GM12878 (cell line): ENCODE results near the gene PRSS56. TPM values are rescaled to one million over a fixed set of nuclear protein-coding genes. Genes with fewer than 3 reads are reported as not detected.
A peak's percentile ranks its signal among the peaks of the same experiment; 100 is the strongest.

Experiments
- BACH1 ChIP-seq: fragments of 450-650 bp; IDR thresholded peaks from 2 replicates; pipeline ENCODE4 v1.6.1; 2017; ENCODE audit warnings: mild to moderate bottlenecking, borderline replicate concordance
- BCL11A ChIP-seq: IDR thresholded peaks from 2 replicates; pipeline ENCODE4 v1.6.1; 2011; ENCODE audit warnings: low read depth, low read length
- CREB1 ChIP-seq: IDR thresholded peaks from 2 replicates; pipeline ENCODE4 v1.6.1; 2012; ENCODE audit warnings: low read depth, mild to moderate bottlenecking, inconsistent platforms
- EP300 ChIP-seq, 2 experiments: fragments of 150-350 bp in 1 of 2; IDR thresholded peaks; 2 replicates each; pipeline ENCODE4 v1.6.1; 2011 to 2012; ENCODE audit warnings: low read depth in 2 of 2, low read length in 2 of 2, borderline replicate concordance in 1 of 2, improper control_type of control experiment in 1 of 2, inconsistent platforms in 1 of 2; ENCODE audit not compliant: control insufficient read depth in 1 of 2
- HDGF ChIP-seq: fragments of 450-650 bp; IDR thresholded peaks from 2 replicates; pipeline ENCODE4 v1.6.1; 2016; ENCODE audit warnings: antibody characterized with exemption
- IKZF2 ChIP-seq, 2 experiments: fragments of 450-650 bp; IDR thresholded peaks; 2 replicates each; pipeline ENCODE4 v1.6.1; 2017; ENCODE audit warnings: mild to moderate bottlenecking in 2 of 2, moderate library complexity in 2 of 2
- MEF2B ChIP-seq: fragments of 450-650 bp; IDR thresholded peaks from 2 replicates; pipeline ENCODE4 v1.6.1; 2018; ENCODE audit warnings: mild to moderate bottlenecking, moderate library complexity; ENCODE audit not compliant: partially characterized antibody, poor library complexity, severe bottlenecking
- MTA2 ChIP-seq: fragments of 450-650 bp; IDR thresholded peaks from 2 replicates; pipeline ENCODE4 v1.6.1; 2016; ENCODE audit warnings: low read depth, mild to moderate bottlenecking, moderate library complexity
- NFYA ChIP-seq: IDR thresholded peaks from 2 replicates; pipeline ENCODE4 v1.6.1; 2011; ENCODE audit warnings: low read depth, mild to moderate bottlenecking, low read length, improper control_type of control experiment, borderline replicate concordance
- RCOR1 ChIP-seq: conservative IDR thresholded peaks from 2 replicates; pipeline ENCODE4 v1.6.1; 2012; ENCODE audit warnings: low read depth, low read length, improper control_type of control experiment
- RUNX3 ChIP-seq: IDR thresholded peaks from 2 replicates; pipeline ENCODE4 v1.6.1; 2012; ENCODE audit warnings: low read length, inconsistent platforms
- SREBF2 ChIP-seq: IDR thresholded peaks from 2 replicates; pipeline ENCODE4 v1.6.1; 2012; ENCODE audit warnings: mild to moderate bottlenecking, low read length
- SUPT20H ChIP-seq: IDR thresholded peaks from 2 replicates; pipeline ENCODE4 v1.6.1; 2011; ENCODE audit warnings: low read depth, mild to moderate bottlenecking, low read length, moderate library complexity, borderline replicate concordance; ENCODE audit not compliant: control insufficient read depth
- TBL1XR1 ChIP-seq: IDR thresholded peaks from 2 replicates; pipeline ENCODE4 v1.6.1; 2012; ENCODE audit warnings: low read depth, low read length, improper control_type of control experiment
- YBX1 ChIP-seq: fragments of 450-650 bp; IDR thresholded peaks from 2 replicates; pipeline ENCODE4 v1.6.1; 2016; ENCODE audit warnings: antibody characterized with exemption
- ZNF207 ChIP-seq: fragments of 450-650 bp; IDR thresholded peaks from 2 replicates; pipeline ENCODE4 v1.6.1; 2014; ENCODE audit warnings: antibody characterized with exemption, mild to moderate bottlenecking, borderline replicate concordance
- ZZZ3 ChIP-seq: IDR thresholded peaks from 2 replicates; pipeline ENCODE4 v1.6.1; 2011; ENCODE audit warnings: low read depth; ENCODE audit not compliant: control insufficient read depth, insufficient read length
- polyA plus RNA-seq, 11 experiments: library from polyadenylated mRNA; depleted of rRNA in 4 of 11; unstranded in 6 of 11; stranded (reverse) in 5 of 11; fragments of >200 nt; fragmentation: Nextera tagmentation in 4 of 11; fragmentation: Illumina TruSeq in 1 of 11; extraction: Ambion mirVana in 4 of 11; extraction: Trizol in 1 of 11; gene quantifications; 1 replicate in 1 of 11; 2 replicates in 10 of 11; pipeline versions ENCODE4 v1.2.1 to v1.2.3, GENCODE V29; 2011 to 2016; ENCODE audit warnings: inconsistent platforms in 2 of 11, missing spikeins in 2 of 11, low read depth in 1 of 11
- total RNA-seq, 4 experiments: library from RNA; depleted of rRNA in 3 of 4; stranded (reverse); fragments of >200 nt in 3 of 4; fragmentation: Illumina TruSeq in 1 of 4; extraction: Trizol in 1 of 4; gene quantifications; 2 replicates each; pipeline versions ENCODE4 v1.2.1 to v1.2.3, GENCODE V29; 2013 to 2021
- TF ChIP-seq, protein P1 (sequence below): fragments of 450-650 bp; conservative IDR thresholded peaks from 2 replicates; pipeline ENCODE4 v1.6.1; 2017; ENCODE audit warnings: mild to moderate bottlenecking, moderate library complexity
- TF ChIP-seq, protein P2 (sequence below): fragments of 450-650 bp; IDR thresholded peaks from 2 replicates; pipeline ENCODE4 v1.6.1; 2017; ENCODE audit warnings: mild to moderate bottlenecking, moderate library complexity
- TF ChIP-seq, protein P3 (sequence below): fragments of 450-650 bp; formaldehyde crosslinking; IDR thresholded peaks from 2 replicates; pipeline ENCODE4 v1.4.0; 2020; ENCODE audit warnings: mild to moderate bottlenecking, moderate library complexity

Gene PRSS56
- total and polyA plus RNA-seq, 10 of the 15 experiments (the other 5 are each of a cell fraction or from before 2014, with no cell fraction given): not detected

DNA sequence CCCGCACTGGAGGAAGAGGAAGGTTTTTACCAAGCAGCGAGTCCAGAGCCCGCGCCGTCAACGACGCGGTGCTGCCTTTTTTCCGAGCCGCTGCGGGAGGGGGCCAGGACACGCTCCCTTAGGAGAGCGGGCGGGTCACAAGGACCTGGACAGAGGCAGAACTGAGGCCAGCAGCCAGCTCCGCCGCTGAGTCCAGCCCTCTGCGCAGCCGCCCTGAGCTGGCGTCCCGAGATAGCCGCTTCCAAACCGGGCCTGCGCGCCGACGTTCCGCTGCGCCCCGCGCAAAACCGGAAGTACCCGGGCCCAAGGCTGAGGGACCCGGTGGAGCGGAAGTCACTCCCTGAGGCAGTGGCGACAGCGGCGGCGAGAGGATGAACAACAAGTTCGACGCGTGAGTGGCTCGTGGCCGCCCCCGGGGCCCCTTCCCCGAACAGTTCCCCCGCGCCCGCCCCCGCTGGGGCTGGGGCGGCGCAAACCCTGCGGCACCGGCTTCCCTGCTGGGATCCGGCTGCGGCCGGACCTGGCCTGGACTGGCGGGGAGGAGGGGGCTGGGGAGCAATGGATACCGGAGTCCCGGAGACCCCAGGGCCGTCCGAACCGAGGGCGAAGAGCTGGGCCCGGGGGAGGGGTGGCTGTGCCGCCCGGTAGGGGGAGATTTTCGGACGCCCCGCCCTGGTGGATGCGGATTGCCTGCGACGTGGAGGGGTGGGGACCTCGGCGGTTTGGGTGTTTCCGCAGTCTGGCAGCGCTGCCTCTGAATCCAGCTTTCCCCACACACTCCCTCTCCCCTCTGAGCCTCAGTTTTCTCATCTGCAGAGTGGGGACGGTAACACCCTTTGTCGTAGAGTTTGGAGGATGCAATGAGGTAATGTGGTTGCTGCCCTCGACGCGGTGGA is 30.4 kb downstream of the PRSS56 start, which contains the start of the genes EIF4E2 and TIGD1 (continued):
- TF ChIP-seq NFYA: no peak
- TF ChIP-seq MEF2B: peak; percentile 63
- no peak; the same call in 1 of the 2 replicates for TF ChIP-seq TBL1XR1
- TF ChIP-seq SUPT20H: no peak
- 0 out of 2 replicates have a peak, but pooled peaks have one; percentile 36 for TF ChIP-seq RCOR1
- peak; percentile 47; the same call in 1 of the 2 replicates for TF ChIP-seq BACH1
- TF ChIP-seq, protein P1, sequence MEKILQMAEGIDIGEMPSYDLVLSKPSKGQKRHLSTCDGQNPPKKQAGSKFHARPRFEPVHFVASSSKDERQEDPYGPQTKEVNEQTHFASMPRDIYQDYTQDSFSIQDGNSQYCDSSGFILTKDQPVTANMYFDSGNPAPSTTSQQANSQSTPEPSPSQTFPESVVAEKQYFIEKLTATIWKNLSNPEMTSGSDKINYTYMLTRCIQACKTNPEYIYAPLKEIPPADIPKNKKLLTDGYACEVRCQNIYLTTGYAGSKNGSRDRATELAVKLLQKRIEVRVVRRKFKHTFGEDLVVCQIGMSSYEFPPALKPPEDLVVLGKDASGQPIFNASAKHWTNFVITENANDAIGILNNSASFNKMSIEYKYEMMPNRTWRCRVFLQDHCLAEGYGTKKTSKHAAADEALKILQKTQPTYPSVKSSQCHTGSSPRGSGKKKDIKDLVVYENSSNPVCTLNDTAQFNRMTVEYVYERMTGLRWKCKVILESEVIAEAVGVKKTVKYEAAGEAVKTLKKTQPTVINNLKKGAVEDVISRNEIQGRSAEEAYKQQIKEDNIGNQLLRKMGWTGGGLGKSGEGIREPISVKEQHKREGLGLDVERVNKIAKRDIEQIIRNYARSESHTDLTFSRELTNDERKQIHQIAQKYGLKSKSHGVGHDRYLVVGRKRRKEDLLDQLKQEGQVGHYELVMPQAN: peak; percentile 12; the same call in 1 of the 2 replicates
- TF ChIP-seq RUNX3: peak; percentile 66
- peak; percentile 34 to 49; a peak in 2 of 4 replicates for TF ChIP-seq IKZF2 (IDR thresholded peaks at IDR 0.05)
- no peak; the same call in 1 of the 2 replicates for TF ChIP-seq ZNF207
- TF ChIP-seq, protein P2, sequence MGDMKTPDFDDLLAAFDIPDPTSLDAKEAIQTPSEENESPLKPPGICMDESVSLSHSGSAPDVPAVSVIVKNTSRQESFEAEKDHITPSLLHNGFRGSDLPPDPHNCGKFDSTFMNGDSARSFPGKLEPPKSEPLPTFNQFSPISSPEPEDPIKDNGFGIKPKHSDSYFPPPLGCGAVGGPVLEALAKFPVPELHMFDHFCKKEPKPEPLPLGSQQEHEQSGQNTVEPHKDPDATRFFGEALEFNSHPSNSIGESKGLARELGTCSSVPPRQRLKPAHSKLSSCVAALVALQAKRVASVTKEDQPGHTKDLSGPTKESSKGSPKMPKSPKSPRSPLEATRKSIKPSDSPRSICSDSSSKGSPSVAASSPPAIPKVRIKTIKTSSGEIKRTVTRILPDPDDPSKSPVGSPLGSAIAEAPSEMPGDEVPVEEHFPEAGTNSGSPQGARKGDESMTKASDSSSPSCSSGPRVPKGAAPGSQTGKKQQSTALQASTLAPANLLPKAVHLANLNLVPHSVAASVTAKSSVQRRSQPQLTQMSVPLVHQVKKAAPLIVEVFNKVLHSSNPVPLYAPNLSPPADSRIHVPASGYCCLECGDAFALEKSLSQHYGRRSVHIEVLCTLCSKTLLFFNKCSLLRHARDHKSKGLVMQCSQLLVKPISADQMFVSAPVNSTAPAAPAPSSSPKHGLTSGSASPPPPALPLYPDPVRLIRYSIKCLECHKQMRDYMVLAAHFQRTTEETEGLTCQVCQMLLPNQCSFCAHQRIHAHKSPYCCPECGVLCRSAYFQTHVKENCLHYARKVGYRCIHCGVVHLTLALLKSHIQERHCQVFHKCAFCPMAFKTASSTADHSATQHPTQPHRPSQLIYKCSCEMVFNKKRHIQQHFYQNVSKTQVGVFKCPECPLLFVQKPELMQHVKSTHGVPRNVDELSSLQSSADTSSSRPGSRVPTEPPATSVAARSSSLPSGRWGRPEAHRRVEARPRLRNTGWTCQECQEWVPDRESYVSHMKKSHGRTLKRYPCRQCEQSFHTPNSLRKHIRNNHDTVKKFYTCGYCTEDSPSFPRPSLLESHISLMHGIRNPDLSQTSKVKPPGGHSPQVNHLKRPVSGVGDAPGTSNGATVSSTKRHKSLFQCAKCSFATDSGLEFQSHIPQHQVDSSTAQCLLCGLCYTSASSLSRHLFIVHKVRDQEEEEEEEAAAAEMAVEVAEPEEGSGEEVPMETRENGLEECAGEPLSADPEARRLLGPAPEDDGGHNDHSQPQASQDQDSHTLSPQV: no peak
- no peak for TF ChIP-seq SREBF2
- 0 out of 2 replicates have a peak, but pooled peaks have one; percentile 8 for TF ChIP-seq MTA2
- TF ChIP-seq, protein P3, sequence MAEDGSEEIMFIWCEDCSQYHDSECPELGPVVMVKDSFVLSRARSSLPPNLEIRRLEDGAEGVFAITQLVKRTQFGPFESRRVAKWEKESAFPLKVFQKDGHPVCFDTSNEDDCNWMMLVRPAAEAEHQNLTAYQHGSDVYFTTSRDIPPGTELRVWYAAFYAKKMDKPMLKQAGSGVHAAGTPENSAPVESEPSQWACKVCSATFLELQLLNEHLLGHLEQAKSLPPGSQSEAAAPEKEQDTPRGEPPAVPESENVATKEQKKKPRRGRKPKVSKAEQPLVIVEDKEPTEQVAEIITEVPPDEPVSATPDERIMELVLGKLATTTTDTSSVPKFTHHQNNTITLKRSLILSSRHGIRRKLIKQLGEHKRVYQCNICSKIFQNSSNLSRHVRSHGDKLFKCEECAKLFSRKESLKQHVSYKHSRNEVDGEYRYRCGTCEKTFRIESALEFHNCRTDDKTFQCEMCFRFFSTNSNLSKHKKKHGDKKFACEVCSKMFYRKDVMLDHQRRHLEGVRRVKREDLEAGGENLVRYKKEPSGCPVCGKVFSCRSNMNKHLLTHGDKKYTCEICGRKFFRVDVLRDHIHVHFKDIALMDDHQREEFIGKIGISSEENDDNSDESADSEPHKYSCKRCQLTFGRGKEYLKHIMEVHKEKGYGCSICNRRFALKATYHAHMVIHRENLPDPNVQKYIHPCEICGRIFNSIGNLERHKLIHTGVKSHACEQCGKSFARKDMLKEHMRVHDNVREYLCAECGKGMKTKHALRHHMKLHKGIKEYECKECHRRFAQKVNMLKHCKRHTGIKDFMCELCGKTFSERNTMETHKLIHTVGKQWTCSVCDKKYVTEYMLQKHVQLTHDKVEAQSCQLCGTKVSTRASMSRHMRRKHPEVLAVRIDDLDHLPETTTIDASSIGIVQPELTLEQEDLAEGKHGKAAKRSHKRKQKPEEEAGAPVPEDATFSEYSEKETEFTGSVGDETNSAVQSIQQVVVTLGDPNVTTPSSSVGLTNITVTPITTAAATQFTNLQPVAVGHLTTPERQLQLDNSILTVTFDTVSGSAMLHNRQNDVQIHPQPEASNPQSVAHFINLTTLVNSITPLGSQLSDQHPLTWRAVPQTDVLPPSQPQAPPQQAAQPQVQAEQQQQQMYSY (CRISPR knock-in tag): no peak
- TF ChIP-seq EP300 (IDR thresholded peaks at IDR 0.05; ENCODE audit: borderline replicate concordance in 1 of 2, control insufficient read depth in 1 of 2, low read depth in 2 of 2, low read length in 2 of 2): no peak
- peak; percentile 74 for TF ChIP-seq CREB1
- no peak for TF ChIP-seq BCL11A
- peak; percentile 69; the same call in 1 of the 2 replicates for TF ChIP-seq HDGF
- no peak for TF ChIP-seq ZZZ3
- no peak for TF ChIP-seq YBX1
